SK-N-MC (cell line): Measurements from ENCODE around the gene ZNF148.

ENCODE experiments used
- EZH2 ChIP-seq: fragments of 200-600 bp; sonication (generic); IDR thresholded peaks from one replicate; pipeline ENCODE4 v1.6.1; 2017; ENCODE audit warnings: antibody characterized with exemption
- POLR2AphosphoS5 ChIP-seq: IDR thresholded peaks from 2 replicates; pipeline ENCODE4 v1.6.1; 2012; ENCODE audit warnings: mild to moderate bottlenecking, low read depth, low read length, borderline replicate concordance

- TF ChIP-seq POLR2AphosphoS5 (no peak; the same call in 1 of the 2 replicates), EZH2 (no peak)
These were observed 990 bp upstream of the ZNF148 start for GRCh38 chr3:125375950-125376679.
